ENCODE data around the gene PRTG.
A peak's percentile ranks its signal among the peaks of the same experiment; 100 is the strongest.
"Not testable (repeated sequence)": the region's sequence is repeated elsewhere in the genome, so short reads cannot be mapped to it uniquely, and the experiment has no call there.

PRTG gene

DNA sequence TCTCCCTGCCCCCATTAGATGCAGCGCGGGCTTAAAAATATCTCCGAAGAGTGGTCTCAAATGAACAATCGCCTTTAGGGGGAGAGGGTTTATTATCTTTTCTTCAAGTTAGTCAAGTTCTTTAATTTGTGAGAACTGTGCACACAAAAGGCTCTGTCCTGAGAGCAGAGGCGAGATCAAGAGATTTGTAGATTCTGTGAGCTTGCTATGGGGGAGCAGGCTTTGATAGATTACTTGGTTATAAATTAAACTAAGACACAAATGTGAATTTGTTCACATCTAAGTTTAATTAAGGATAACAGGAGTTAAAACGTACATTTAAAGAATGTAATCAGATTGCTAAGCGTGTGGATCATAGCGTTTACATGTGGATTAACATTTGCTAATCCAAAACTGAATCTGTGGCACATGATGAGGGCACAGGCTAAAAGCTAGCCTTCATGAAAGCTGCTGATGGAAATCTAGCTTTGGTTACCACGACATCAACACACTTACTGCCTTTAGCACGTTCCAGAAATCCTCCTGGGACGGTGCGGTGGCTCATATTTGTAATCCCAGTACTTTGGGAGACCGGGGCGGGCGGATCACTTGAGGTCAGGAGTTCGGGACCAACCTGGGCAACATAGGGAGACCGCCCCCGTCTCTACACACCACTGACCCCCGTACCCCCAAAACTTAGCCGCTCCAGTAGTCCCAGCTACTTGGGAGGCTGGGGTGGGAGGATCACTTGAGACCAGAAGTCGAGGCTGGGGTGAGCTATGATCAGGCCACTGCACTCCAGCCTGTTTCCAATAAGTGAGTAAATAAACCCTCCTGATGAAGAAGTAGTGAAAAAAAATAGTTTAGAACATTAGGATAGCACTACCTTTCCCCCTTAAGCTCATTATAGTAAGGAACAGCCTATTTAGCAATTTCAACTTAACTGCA lies 1.0 kb upstream of the PRTG start:
- DNase-seq (ENCODE audit: low spot score), result no peak

- DNase-seq (ENCODE audit: low spot score), result peak; percentile 15
These were observed 440 bp downstream of the PRTG start for GRCh38 chr15:55742498-55742926.

GRCh38 chr15:55741833-55742497 lies 987 bp downstream of the PRTG start:
- DNase-seq (ENCODE audit: low spot score), result peak; percentile 7

DNA sequence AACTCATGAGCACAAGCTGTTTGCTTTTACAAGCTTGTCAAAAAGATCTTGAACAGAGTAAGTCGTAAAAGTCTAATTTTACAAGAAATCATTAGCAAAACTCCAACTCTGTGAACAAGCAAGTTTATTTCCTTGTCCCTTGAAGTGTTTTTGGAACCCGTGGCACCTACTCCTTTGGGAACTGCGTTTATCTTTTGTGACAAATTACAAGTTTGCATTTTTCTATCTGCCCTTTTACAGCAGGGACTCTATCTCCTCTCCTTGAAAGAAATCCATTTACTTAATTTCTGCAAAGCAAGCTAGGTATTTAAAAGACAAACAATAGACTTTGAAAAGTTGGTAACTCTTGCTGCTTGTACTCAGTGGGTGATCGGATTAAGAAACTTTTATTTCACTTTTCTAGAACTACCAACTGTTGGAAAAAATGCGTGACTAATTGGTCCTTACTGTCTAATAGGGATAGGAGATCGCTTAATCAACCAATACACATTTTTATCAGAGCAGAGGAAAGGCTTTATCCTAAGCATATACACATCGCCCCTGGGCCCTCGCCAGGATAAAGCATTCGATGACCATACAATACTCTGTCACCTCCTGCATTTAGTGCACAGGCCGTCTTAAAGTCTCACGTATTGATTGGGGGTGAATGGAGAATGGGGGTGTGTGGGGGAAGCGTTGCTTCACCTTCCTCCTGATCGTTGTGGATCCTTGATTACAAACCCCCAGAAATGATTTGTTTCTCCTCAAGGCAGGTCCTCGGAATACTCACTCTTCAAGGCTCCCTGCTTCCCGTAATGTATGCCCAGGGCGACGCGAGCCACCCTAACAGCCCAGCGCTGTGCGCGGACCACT lies 1.7 kb downstream of the PRTG start:
- peak; percentile 28 for DNase-seq (ENCODE audit: low spot score)

- DNase-seq (ENCODE audit: low spot score), result no peak
These were observed 2.5 kb downstream of the PRTG start for GRCh38 chr15:55740359-55740878.

- DNase-seq (ENCODE audit: low spot score), result no peak
These were observed 3.3 kb downstream of the PRTG start for GRCh38 chr15:55739641-55740040.

GRCh38 chr15:55738715-55739114 lies 4.2 kb downstream of the PRTG start:
- DNase-seq (ENCODE audit: low spot score), result no peak

DNA sequence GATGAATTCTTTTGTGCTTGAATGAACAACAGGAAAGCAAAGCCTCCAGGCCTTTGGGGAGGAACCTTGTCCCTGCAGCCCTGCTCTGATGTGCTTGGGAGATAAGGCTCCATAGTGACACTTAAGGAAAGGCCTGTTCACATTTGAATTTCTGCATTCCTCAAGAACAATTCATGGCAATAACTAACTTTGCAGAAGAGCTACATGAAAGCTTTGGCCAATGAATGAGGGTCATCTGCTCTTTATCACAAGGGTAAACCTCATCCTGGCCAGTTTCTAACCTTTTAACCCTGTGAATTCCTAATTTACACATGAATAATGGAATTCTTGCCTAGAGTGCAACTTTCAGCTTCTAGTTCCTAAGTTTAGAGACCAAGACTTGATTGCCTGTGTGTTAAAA lies 5.6 kb downstream of the PRTG start:
- DNase-seq (ENCODE audit: low spot score), result peak; percentile 75

DNA sequence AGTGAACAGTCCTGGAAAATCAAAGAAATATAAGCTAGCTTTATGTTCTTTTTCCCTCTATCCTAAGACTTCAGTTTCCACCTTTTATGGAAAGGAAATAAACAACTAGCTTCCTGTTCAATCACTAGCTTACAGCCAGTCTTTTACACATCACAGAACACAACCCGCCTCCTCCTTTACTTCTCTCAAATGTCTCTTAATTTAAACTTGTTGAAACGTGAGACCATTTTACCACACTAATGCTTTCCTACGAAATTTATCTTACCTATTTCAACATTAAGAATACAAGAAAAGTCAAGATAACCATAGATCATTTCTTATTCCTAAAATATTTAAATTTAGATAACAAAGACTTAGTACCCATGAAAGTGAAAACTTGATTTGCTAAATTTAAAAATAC lies 6.2 kb downstream of the PRTG start:
- DNase-seq (ENCODE audit: low spot score), result peak; percentile 7

DNA sequence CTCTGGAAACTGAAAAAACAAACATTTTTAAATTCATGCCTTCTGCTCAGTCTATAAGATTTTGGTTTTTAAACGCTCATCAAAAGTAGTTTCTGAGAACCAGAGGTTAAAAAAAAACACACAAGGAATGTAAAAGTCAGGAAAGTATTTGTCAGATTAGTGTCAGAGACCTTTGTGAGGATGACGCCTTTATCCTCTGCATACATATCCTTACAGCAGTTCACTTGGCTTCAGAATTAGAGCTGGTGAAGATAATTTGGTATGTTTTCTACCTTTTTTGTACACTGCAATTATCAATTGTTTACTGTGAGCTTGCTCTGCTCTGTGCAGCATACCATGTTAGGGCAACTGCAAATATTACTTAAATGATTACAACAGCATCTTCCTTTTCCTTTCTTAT lies 8.3 kb downstream of the PRTG start:
- DNase-seq (ENCODE audit: low spot score), result peak; percentile 24

DNA sequence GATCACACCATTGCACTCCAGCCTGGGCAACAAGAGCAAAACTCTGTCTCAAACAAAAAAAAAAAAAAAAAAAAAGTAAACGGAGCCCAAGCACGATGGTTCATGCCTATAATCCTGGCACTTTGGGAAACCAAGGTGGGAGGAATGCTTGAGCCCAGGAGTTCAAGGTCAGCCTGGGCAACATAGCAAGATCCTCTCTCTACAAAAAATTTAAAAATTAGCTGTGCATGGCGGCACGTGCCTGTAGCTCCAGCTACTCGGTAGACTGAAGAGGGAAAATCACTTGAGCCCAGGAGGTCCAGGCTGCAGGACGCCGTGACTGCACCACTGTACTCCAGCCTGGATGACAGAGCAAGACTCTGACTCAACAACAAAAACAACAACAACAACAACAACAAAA lies 9.5 kb downstream of the PRTG start:
- DNase-seq (ENCODE audit: low spot score), result not testable (repeated sequence)

- no peak for DNase-seq (ENCODE audit: low spot score)
These were observed 21.3 kb downstream of the PRTG start for GRCh38 chr15:55721554-55722185.

DNA sequence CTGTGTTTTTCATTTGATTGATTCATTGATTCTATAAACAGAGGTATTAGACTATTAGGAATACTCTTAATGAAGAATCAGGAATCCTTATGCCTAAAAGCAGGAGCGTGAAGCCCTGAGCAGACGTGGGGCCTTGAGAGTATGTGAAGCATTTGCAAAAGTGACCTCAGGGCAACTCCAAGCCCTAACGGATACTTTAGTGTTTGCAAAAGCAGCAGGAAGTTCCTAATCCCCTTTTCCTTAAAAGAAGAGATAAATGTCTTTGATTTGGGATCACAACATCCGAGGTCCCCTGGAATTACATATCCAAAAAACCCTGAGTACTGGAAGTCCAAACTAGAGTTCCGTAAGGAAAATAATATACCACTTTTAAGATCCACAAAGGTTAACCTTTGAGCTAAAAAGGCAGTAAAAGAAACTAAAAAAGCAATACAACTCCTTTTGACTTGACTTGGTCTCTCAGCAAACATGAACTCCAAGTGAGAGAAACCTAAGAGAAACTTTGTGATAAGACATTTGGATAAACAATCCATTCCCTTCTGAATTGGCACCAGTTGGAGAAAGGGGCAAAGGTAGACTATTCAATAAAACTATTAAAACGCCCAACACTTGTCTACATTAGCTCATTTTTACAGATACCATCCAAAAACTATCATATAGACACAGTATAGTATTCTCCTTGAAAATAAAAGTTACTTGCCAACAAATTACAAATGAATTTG lies 27.4 kb downstream of the PRTG start:
- DNase-seq (ENCODE audit: low spot score), result no peak

- no peak for DNase-seq (ENCODE audit: low spot score)
These were observed 28.9 kb downstream of the PRTG start for GRCh38 chr15:55714064-55714463.

DNA sequence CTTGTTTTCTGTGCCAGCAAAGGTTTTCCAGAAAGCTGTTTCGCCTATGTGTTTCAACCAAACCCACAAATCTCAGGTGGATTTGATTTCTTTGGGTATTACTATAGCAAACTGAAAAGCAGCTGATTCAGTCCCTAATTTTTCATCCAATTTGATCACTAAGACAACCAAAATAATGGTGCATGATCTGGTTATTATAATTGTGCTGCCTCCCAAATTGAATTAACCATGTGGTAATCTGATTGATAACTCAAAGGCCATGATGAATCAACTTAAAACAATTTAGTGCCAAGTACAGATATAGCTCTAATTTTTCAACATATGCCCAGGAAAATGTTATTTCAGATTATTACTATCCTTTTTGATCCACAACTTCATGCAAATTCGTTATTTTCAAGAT lies 30.6 kb downstream of the PRTG start:
- DNase-seq (ENCODE audit: low spot score), result no peak

DNA sequence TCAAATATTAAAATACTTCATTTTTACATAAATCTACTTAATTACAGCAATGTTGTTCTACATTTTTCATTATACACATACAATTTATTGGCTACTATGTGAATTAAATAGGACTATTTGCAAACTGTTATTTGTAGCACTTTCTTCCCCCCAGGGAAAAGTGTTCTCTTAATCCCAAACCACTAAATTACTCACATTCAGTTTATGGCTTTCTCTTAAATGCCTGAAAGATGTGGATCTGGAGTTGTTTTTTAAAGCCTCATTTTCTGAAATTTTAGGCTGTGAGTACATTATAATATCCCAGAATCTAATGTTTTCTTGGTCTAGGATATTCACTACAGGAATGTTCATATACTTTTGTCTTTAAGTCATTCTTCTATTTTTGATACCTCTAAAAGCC lies 32.7 kb downstream of the PRTG start:
- DNase-seq (ENCODE audit: low spot score), result no peak

- DNase-seq (ENCODE audit: low spot score), result no peak
These were observed 33.5 kb downstream of the PRTG start for GRCh38 chr15:55709458-55709857.

GRCh38 chr15:55708720-55709119 lies 34.2 kb downstream of the PRTG start:
- no peak for DNase-seq (ENCODE audit: low spot score)

DNA sequence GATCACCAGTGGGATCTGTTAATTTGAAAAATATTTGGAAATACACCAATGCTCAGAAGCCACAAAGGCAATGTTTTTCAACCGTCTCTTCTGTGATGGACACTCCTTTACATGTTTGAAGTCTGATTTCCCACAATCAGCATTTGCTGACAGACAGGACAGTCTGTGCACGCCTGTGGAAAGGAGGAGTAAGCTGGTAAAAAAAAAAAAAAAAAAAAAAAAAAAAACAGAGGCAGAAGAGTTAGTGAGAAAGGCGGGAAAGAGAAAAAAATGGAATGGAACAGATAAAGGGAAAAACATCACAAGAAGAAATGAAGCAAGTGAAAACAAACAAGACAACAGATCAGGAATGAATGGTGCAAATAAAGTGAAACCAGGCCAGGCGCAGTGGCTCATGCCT lies 35.0 kb downstream of the PRTG start:
- no peak for DNase-seq (ENCODE audit: low spot score)

GRCh38 chr15:55707518-55707917 lies 35.4 kb downstream of the PRTG start:
- no peak for DNase-seq (ENCODE audit: low spot score)

- DNase-seq (ENCODE audit: low spot score), result no peak
These were observed 39.1 kb downstream of the PRTG start for GRCh38 chr15:55703873-55704301.
